Gastroesophageal sphincter (tissue), 4 donors: ENCODE measurements around the gene RNPS1. TPM values are rescaled to one million over a fixed set of nuclear protein-coding genes. Genes with fewer than 3 reads are reported as not detected.

ENCODE experiments used
- ATAC-seq: fragments of 150-250 bp; one replicate; pipeline ENCODE4 v1.9.1; 2016; ENCODE audit warnings: mild to moderate bottlenecking, moderate library complexity
- H3K27ac ChIP-seq, 4 donors: fragments of 200-600 bp; sonication (generic) in 3 of 4; 1 replicate in 3 of 4; 2 replicates in 1 of 4; pipeline ENCODE4 v1.5.1; 2016 to 2019
- H3K27me3 ChIP-seq: fragments of 200-600 bp; sonication (generic); one replicate; pipeline ENCODE4 v1.5.1; 2019
- H3K36me3 ChIP-seq, 2 donors: fragments of 200-600 bp; sonication (generic); one replicate each; pipeline ENCODE4 v1.5.1; 2019; ENCODE audit warnings: control low read depth in 1 of 2
- H3K4me1 ChIP-seq, 3 donors: fragments of 200-600 bp; sonication (generic); 1 replicate in 2 of 3; 2 replicates in 1 of 3; pipeline ENCODE4 v1.5.1; 2016 to 2019; ENCODE audit warnings: control low read depth in 2 of 3
- H3K4me3 ChIP-seq, 2 donors: fragments of 200-600 bp; sonication (generic); one replicate each; pipeline ENCODE4 v1.5.1; 2019; ENCODE audit warnings: mild to moderate bottlenecking in 1 of 2, moderate library complexity in 1 of 2
- H3K9me3 ChIP-seq, 3 donors: fragments of 200-600 bp; sonication (generic); one replicate each; pipeline ENCODE4 v1.5.1; 2017 to 2019; ENCODE audit warnings: control low read depth in 2 of 3
- CTCF ChIP-seq, 4 experiments: fragments of 200-600 bp in 2 of 4; fragments of 450-650 bp in 2 of 4; sonication (generic) in 1 of 4; IDR thresholded peaks; one replicate each; pipeline ENCODE4 v1.5.1; 2017 to 2019; ENCODE audit warnings: antibody characterized with exemption in 4 of 4, mild to moderate bottlenecking in 2 of 4, moderate library complexity in 2 of 4
- EP300 ChIP-seq: sonication (generic); formaldehyde crosslinking; IDR thresholded peaks from one replicate; pipeline ENCODE4 v1.6.1; 2017; ENCODE audit warnings: antibody characterized with exemption, mild to moderate bottlenecking
- POLR2A ChIP-seq, 2 donors: fragments of 450-650 bp; IDR thresholded peaks; one replicate each; pipeline ENCODE4 v1.6.1; 2017; ENCODE audit warnings: antibody characterized with exemption in 2 of 2, mild to moderate bottlenecking in 2 of 2, moderate library complexity in 1 of 2
- POLR2AphosphoS5 ChIP-seq: sonication (generic); formaldehyde crosslinking; IDR thresholded peaks from one replicate; pipeline ENCODE4 v1.6.1; 2017; ENCODE audit warnings: antibody characterized with exemption
- WGBS, 2 donors: methylation state at CpG; one replicate each; pipeline ENCODE4 v1.1.5; 2018; ENCODE audit warnings: low coverage in 1 of 2; 5-methylcytosine and 5-hydroxymethylcytosine counted together
- total RNA-seq, 4 donors: library from RNA; depleted of rRNA; stranded (reverse); fragments of >200 nt; gene quantifications; one replicate each; pipeline ENCODE4 v1.1.0, GENCODE V29; 2016

RNPS1 gene
- total RNA-seq, 4 donors from 2014 or later: 117 to 171 (median 128) TPM

- WGBS, 2 donors: no CpG with 5 or more reads among the region's 48 CpGs
- H3K27me3 ChIP-seq: no peaks in the 10 kb centered on the region
- H3K4me3 ChIP-seq: peak within 1 kb of the TSS; percentile 55 to 81
- H3K27ac ChIP-seq: peak within 1 kb of the TSS; percentile 79 to 94 (median 92)
- H3K4me1 ChIP-seq: peaks cover 6 to 35% (median 14%) of the 10 kb centered on the region in 3 donors
- no peaks in the 10 kb centered on the region for H3K9me3 ChIP-seq
- no peak for TF ChIP-seq POLR2AphosphoS5
- peak in 1 of 4 experiments; percentile 45 for TF ChIP-seq CTCF (IDR thresholded peaks at IDR 0.05)
- TF ChIP-seq EP300: no peak
- no peak for TF ChIP-seq POLR2A (IDR thresholded peaks at IDR 0.05)
- peaks cover 0 to 13% of the 10 kb centered on the region in 2 donors for H3K36me3 ChIP-seq
- no peak for ATAC-seq
Measured at GRCh38 chr16:2214719-2214968, 53.3 kb downstream of the RNPS1 start, which contains the start of gene PGP. PGP (minus strand) TSS chr16:2214840; CDS start chr16:2214777, 63 bp downstream.

GRCh38 chr16:2213817-2214718, 53.9 kb downstream of the RNPS1 start:
- no peak for ATAC-seq
- H3K4me1 ChIP-seq: peaks cover 6 to 35% (median 14%) of the 10 kb centered on the region in 3 donors
- TF ChIP-seq EP300 (no peak), POLR2AphosphoS5 (no peak), POLR2A (IDR thresholded peaks at IDR 0.05) (peak; percentile 30 to 50), CTCF (IDR thresholded peaks at IDR 0.05) (no peak)

GRCh38 chr16:2212362-2213324, 55.3 kb downstream of the RNPS1 start:
- no peak for TF ChIP-seq POLR2A (IDR thresholded peaks at IDR 0.05)
- no peak for TF ChIP-seq POLR2AphosphoS5
- TF ChIP-seq EP300: no peak
- no peak for TF ChIP-seq CTCF (IDR thresholded peaks at IDR 0.05)
- ATAC-seq: no peak
- 45 to 82% methylated on average over 2 of the region's 19 CpGs for WGBS, 2 donors
- Histone ChIP-seq H3K36me3 (peaks cover 0 to 33% of the 10 kb centered on the region in 2 donors), H3K4me1 (peaks cover 6 to 35% (median 14%) of the 10 kb centered on the region in 3 donors), H3K27me3 (no peaks in the 10 kb centered on the region), H3K27ac (no peak overlapping the region), H3K4me3 (no peak overlapping the region), H3K9me3 (no peaks in the 10 kb centered on the region)

More at GRCh38 chr16:2213817-2214718, 53.9 kb downstream of the RNPS1 start:
- Histone ChIP-seq H3K4me3 (peak overlapping the region; percentile 55 to 81), H3K27me3 (no peaks in the 10 kb centered on the region), H3K36me3 (peaks cover 0 to 19% of the 10 kb centered on the region in 2 donors), H3K27ac (peak overlapping the region; percentile 56 to 94 (median 90)), H3K9me3 (no peaks in the 10 kb centered on the region)
- WGBS, 2 donors: 0% methylated on average over 6 of the region's 98 CpGs; no CpG with 5 or more reads in 1 of the 2 donors

GRCh38 chr16:2211923-2212347, 56.0 kb downstream of the RNPS1 start:
- peaks cover 6 to 41% (median 14%) of the 10 kb centered on the region in 3 donors for H3K4me1 ChIP-seq
- TF ChIP-seq CTCF (IDR thresholded peaks at IDR 0.05) (no peak), POLR2A (IDR thresholded peaks at IDR 0.05) (no peak), POLR2AphosphoS5 (no peak), EP300 (no peak)
- peaks cover 0 to 40% of the 10 kb centered on the region in 2 donors for H3K36me3 ChIP-seq
- H3K9me3 ChIP-seq: no peaks in the 10 kb centered on the region
- ATAC-seq: no peak
- no peaks in the 10 kb centered on the region for H3K27me3 ChIP-seq
- WGBS, 2 donors: 39 to 62% methylated on average over 2 to 3 of the region's 11 CpGs
- H3K4me3 ChIP-seq: no peak overlapping the region
- H3K27ac ChIP-seq: no peak overlapping the region
